Measurements from ENCODE around the gene GLB1L3.

DNA sequence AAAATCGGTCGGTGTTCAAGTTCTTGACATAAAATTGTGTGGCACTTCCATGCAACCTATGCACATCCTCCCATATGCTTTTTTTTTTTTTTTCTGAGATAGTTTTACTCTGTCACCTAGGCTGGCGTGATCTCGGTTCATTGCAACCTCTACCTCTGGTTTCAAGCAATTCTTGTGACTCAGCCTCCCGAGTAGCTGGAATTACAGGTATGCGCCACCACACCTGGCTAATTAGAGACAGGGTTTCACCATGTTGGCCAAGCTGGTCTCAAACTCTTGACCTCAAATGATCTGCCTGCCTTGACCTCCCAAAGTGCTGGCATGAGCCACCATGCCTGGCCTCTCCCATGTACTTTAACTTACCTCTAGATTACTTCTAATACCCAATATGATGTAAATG, 15.0 kb downstream of the GLB1L3 start:
- TF ChIP-seq ZNF37A (tag by site-specific recombination; IDR thresholded peaks at IDR 0.05): no peak
- no peak for TF ChIP-seq ZNF132 (tag by site-specific recombination; IDR thresholded peaks at IDR 0.05; ENCODE audit: borderline replicate concordance)
- no peak for TF ChIP-seq ZNF274 (IDR thresholded peaks at IDR 0.05; ENCODE audit: low read length)
- no peak for TF ChIP-seq ZNF274 (tag by site-specific recombination; IDR thresholded peaks at IDR 0.05; ENCODE audit: borderline replicate concordance)
- no peak for TF ChIP-seq ZNF19 (tag by site-specific recombination; IDR thresholded peaks at IDR 0.05; ENCODE audit: low read depth)
- TF ChIP-seq, protein P1, sequence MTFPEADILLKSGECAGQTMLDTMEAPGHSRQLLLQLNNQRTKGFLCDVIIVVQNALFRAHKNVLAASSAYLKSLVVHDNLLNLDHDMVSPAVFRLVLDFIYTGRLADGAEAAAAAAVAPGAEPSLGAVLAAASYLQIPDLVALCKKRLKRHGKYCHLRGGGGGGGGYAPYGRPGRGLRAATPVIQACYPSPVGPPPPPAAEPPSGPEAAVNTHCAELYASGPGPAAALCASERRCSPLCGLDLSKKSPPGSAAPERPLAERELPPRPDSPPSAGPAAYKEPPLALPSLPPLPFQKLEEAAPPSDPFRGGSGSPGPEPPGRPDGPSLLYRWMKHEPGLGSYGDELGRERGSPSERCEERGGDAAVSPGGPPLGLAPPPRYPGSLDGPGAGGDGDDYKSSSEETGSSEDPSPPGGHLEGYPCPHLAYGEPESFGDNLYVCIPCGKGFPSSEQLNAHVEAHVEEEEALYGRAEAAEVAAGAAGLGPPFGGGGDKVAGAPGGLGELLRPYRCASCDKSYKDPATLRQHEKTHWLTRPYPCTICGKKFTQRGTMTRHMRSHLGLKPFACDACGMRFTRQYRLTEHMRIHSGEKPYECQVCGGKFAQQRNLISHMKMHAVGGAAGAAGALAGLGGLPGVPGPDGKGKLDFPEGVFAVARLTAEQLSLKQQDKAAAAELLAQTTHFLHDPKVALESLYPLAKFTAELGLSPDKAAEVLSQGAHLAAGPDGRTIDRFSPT (tag by site-specific recombination; IDR thresholded peaks at IDR 0.05): no peak
- TF ChIP-seq KLF1 (tag by site-specific recombination; IDR thresholded peaks at IDR 0.05): no peak
- TF ChIP-seq ZNF404 (tag by site-specific recombination; IDR thresholded peaks at IDR 0.05): no peak
- TF ChIP-seq, protein P2, sequence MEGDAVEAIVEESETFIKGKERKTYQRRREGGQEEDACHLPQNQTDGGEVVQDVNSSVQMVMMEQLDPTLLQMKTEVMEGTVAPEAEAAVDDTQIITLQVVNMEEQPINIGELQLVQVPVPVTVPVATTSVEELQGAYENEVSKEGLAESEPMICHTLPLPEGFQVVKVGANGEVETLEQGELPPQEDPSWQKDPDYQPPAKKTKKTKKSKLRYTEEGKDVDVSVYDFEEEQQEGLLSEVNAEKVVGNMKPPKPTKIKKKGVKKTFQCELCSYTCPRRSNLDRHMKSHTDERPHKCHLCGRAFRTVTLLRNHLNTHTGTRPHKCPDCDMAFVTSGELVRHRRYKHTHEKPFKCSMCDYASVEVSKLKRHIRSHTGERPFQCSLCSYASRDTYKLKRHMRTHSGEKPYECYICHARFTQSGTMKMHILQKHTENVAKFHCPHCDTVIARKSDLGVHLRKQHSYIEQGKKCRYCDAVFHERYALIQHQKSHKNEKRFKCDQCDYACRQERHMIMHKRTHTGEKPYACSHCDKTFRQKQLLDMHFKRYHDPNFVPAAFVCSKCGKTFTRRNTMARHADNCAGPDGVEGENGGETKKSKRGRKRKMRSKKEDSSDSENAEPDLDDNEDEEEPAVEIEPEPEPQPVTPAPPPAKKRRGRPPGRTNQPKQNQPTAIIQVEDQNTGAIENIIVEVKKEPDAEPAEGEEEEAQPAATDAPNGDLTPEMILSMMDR (tag by site-specific recombination; IDR thresholded peaks at IDR 0.05): no peak
- TF ChIP-seq, protein P3, sequence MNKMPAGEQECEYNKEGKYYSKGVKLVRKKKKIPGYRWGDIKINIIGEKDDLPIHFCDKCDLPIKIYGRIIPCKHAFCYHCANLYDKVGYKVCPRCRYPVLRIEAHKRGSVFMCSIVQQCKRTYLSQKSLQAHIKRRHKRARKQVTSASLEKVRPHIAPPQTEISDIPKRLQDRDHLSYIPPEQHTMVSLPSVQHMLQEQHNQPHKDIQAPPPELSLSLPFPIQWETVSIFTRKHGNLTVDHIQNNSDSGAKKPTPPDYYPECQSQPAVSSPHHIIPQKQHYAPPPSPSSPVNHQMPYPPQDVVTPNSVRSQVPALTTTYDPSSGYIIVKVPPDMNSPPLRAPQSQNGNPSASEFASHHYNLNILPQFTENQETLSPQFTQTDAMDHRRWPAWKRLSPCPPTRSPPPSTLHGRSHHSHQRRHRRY (tag by site-specific recombination; IDR thresholded peaks at IDR 0.05): no peak
- TF ChIP-seq ZNF138 (tag by site-specific recombination; IDR thresholded peaks at IDR 0.05; ENCODE audit: borderline replicate concordance): no peak
- TF ChIP-seq ZNF549 (tag by site-specific recombination; IDR thresholded peaks at IDR 0.05): no peak
- TF ChIP-seq, protein P4, sequence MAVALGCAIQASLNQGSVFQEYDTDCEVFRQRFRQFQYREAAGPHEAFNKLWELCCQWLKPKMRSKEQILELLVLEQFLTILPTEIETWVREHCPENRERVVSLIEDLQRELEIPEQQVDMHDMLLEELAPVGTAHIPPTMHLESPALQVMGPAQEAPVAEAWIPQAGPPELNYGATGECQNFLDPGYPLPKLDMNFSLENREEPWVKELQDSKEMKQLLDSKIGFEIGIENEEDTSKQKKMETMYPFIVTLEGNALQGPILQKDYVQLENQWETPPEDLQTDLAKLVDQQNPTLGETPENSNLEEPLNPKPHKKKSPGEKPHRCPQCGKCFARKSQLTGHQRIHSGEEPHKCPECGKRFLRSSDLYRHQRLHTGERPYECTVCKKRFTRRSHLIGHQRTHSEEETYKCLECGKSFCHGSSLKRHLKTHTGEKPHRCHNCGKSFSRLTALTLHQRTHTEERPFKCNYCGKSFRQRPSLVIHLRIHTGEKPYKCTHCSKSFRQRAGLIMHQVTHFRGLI (tag by site-specific recombination; IDR thresholded peaks at IDR 0.05): no peak
- TF ChIP-seq ZNF777 (tag by site-specific recombination; IDR thresholded peaks at IDR 0.05; ENCODE audit: borderline replicate concordance): no peak
- no peak for TF ChIP-seq GFI1B (tag by site-specific recombination; IDR thresholded peaks at IDR 0.05)
